T-helper 1 cell treated with Interleukin-12 subunit alpha and Interleukin-12 subunit beta and Interleukin-4 antibody, amounts not matched to agents 30 ng/mL and 1 ng/mL, for 36 hours (primary cell): ENCODE measurements around the gene POLN. TPM values are rescaled to one million over a fixed set of nuclear protein-coding genes. Genes with fewer than 3 reads are reported as not detected.

ENCODE experiments used
- intact Hi-C: fragments of 100-400 bp; cut with micrococcal nuclease; formaldehyde crosslinking; loops from one replicate; pipeline ENCODE4 v1.15.1; 2024
- total RNA-seq: library from RNA; stranded (reverse); gene quantifications from 2 replicates; pipeline ENCODE4 v1.2.3, GENCODE V29; 2022

POLN gene
- total RNA-seq, 1 donor from 2014 or later = 9.4 TPM

DNA sequence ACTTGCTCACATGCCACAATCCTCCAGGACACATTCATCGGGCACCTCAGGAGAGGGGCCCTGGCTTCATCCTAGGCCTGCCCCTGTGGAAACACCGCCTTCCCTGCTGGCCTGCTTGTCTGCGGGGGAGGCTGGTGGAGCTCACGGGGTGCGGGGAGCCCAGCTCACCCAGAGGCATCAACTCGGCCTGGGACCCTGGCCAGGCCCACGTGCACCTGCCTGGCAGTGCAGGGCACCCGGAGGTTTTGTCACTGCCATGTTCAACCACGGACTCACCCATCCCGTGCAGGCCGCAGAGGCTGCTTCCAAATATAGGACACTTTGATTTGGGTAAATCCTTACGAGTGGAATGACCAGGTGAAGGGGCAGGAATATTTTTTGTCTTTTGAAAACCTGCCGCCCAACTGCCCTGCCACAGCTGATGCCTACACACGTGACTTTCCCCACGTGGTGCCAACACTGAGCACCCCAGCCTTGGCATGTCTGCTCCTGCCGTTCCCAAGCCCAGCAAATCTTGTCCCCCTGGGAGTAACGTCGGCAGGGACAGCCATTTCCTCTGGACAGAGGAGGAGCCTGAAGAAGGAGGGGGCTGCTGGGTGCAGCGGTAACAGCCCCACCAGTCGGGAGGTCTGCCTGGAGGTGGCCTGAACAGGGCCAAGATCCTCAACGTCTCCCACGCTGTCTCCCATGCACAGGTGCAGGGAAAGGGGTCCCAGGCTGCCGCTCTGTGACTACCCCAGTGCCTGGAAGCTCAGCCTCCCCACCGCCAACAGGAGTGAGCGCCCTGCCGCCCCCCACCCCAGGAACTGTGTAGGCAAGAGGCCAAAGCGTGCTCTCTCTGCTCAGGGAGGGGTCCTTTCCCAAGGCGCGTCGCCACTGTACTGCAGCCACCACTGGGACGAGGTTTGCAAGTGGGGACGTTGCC is 11.5 kb upstream of the POLN start:
- intact Hi-C loops = no loop called here

DNA sequence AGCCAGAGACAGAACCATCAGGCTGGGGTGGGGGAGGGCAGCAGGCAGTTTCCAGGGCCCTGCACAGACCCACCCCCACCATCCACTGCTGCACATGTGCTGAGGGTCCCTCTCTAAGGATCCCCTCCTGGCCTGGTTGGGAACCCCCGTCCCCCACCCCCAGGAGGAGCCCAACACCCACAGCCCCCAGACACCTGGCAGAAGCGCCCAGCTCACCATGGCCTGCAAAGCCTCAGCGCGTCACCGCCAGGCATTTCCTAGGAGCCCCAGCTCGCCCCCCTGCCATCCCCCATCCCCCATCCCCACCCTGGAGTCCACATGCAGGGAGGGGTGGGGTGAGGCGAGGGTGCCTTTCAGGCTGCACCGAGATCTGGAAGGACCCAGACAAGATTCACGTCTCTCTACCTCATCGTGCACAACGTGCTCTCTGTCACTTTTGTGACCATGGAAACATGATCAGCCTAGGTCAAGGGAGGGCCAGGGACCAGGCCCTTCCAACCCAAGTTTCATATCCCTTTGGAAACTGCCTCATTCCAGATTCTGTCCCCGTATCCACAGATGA is 10.7 kb upstream of the POLN start:
- intact Hi-C loops = no loop called here

DNA sequence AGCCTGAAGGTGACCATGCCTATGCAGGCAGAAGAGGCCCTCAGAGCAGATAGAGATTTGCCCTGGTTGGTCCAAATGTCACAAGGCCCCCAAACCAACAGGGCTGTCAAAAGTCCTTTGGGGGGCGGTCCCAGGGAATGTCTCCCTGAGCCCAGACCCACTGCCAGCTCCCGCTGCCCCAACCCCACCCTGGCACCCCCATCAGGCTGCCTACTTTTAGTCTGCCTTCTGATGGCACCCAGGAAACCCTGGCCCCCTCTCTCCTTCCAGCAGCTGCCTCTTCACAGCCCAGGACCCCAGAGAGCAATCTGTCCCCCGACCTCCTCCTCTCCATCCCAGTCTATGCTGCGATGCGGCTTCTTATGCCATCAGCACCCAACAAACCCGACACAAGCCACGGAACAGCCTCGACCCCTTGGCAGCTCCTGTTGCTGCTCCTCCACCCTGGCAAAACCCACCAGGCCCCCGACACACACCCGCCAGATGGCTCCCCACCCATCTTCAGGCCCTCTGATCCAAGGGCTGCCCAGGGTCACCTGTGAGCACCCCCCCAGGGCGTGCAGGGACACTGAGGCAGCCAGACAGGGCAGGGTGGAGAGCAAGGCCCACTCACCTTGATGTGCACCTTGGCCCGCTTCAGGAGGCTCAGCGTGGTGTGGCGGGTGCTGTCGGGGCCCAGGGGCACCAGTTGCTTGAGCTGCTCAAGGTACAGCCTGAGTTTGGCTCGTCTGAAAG is 10.0 kb upstream of the POLN start:
- intact Hi-C loops = no loop called here

DNA sequence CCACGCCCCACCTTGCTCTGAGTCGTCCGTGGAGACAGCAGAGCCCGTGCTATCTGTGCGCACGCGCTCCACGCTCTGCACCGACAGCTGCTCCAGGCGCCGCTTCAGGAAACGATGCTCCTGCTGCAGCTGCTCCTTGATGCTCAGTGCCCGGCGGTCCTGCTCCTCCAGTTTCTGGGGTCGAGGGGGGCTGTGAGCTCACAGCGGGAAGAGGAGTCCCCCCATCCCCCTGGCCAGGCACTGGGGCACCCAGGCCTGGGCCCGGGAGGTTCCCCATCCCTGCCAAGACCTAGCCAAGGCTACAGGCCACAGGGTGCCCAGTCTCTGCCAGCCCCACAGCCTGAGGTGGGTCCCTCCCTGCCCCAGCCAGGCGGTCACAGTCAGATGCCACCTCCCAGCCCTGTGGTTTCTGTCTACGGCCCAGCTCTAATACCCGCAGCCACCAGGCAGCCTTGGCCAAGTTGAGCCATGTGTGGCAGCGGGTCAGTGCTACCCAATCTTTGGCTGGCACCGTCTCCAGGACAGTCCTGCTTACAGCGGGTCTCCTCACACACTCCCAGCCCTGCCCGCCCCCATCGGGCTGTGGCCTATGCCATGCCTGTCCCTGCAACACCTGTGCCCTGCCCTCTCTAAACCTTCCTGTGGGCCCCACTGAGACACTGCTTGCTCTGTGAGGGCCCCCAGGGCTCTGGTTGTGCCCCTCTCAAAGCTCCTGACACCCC is 9.3 kb upstream of the POLN start:
- intact Hi-C loops = no loop called here

DNA sequence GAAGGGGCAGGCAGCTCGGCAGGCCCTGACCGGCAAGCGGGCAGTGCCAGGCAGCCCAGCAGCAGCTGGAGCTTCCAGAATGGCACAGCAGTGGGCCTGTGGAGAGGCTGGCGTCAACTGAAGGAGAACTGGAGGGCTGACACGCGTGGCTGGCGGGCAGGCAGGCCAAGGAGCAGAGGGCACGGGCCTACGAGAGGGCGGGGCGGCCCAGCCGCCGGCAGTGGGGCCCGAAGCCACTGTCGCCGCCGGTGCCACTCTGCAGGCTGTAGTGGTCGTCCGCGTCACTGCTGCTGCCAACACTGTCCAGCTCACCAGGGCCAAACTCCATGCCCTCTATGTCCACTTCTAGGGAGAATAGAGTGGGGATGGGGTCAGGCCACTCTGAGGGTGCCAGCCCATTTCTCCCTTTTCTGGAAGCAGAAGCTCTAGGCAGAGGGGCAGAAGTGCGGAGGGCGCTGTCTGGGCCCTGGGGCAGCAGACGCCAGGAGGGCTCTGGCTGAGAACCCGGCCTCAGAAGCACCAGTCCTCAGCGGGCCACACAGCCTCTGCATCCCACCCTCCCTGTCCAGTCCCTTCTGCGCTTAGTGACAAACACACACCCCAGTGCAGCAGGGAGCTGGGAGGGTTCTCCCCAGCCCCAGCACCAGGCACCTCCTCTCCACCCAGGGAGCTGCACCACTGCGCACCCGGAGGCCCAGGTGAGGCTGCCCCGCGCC is 8.6 kb upstream of the POLN start:
- intact Hi-C loops = no loop called here

DNA sequence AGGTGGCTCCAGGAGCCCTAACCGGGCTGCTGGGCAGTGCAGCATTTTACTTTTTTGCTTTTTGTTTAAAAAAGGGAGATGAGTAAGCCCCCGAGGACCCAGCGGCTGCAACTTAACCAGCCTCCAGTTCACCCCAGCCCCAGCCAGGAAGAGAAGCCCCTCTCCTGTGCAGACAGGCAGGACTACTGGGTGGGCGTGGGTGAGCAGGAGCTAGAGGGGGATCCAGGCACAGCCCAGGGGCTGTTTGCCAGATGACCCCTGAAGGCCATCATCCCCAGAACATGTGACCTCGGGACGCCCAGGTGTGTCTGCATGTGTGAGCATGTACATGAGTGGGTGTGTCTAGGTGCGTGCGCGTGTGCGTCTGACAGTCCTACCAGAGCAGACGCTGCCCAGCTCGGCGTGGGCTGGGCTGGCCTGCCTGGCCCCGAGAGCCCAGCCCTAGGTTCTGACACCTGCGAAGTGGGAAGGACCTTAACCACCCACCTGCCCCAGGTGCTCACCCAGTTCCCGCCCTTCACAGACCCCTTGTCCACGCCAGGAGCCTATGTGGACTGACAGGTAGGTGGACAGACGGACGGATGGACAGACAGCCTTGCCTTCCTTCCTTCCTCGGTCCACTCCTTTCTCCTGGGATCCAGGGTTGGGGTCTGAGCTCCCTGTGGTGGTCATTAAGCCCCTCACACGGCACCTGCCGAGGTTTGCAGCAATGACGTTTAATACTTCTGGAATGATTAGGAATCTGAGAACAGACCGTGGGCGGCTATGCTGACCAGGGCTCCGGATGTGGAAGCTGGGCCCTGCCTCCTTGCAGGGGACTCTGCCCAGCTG is 7.8 kb upstream of the POLN start:
- intact Hi-C loops = no loop called here

DNA sequence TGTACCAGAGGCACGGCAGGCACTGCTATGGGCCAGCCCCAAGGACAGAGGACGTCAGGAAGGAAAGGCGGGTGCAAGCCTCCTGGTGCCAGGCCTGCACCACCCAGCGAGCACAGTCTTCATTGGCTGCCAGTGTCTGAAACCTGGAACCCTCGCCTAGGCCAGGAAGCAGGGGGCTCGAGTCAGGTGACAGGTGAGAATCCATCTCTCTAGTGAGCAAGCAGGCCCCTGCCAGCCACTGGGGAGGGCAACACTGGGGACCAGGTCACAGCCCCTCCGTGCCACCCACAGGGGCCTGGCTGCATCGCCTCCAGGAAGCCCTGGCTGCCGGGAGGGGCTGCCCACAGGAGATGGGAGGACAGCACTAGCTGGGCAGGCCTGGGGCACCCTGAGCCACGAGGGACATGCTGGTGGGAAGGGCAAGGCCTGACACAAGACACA is 6.9 kb upstream of the POLN start:
- intact Hi-C loops = no loop called here

DNA sequence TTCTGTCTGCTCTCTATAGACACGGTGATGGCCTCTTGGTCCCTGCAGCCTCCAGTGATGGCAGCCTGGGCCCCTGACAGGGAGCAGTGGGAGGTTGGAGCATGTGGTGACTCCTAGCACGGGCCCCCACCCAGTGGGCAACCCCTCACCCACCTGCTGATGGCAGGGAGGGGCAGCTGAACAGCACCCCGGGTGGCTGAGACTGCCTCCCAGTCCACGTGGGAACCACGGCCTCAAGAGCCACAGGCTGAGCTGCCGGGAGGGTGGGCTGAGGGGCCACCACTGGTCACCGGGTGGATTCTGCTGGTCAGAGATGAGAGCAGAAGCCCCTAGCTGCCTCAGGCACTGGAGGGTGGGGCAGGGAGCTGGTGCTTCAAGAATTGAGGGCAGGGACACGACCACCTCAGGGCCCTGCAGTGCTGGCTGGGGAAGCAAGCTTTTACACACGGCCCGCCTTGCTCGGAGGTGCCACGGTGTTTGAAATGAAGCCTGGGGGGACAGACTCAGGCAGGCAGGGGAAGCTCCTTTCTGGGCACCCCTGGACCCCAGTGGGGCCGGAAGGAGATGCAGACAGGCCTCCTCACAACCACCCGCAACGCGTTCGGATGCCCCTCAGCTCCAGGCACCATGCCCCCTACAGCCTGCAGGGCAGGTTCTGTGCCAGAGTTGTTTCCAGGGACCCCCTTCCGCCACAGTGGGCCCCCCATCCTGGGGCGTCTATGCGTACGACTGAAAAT is 6.3 kb upstream of the POLN start:
- intact Hi-C loops = no loop called here

DNA sequence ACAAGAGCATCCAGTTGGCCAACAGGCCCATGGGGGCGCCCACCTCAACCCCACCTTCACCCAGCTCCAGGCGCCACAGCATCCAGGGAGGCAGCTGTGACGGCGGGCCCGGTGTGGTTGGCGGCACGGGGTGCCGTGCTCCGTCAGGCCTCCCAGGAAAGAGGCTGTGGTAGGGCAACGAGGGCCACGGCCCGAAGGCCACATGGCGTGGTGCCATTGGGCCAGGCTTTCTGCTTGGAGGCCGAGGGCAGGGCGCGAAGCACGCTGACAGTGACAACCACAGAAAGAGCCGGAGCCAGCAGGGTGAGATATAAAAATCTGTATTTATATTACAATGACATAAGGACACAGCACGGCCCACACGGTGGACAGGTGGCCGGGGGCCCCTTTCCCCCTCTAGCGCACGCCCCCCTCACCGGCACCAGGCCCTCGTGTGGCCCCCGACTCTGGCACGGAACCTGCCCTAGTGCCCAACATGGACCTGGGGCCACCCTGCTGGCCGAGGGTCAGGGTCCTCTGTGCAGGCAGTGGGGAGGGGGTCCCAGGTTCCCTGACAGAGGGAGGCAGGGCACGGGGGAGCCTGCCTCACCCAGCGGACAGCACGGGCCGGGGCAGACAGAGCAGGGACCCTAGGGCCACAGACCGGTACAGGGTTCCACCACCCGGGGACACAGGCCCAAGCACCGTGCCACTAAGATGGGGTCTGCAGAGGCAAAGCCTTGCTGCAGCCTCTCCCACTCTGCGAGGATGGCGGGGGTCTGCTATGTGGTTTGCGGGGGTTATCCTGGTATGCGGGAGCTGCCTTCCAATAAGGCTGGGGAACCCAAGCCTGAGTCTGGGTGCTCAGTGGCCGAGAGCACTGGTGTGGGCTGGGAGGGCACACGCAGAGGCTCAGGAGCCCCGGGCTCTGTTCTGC is 5.5 kb upstream of the POLN start:
- intact Hi-C loops = no loop called here

DNA sequence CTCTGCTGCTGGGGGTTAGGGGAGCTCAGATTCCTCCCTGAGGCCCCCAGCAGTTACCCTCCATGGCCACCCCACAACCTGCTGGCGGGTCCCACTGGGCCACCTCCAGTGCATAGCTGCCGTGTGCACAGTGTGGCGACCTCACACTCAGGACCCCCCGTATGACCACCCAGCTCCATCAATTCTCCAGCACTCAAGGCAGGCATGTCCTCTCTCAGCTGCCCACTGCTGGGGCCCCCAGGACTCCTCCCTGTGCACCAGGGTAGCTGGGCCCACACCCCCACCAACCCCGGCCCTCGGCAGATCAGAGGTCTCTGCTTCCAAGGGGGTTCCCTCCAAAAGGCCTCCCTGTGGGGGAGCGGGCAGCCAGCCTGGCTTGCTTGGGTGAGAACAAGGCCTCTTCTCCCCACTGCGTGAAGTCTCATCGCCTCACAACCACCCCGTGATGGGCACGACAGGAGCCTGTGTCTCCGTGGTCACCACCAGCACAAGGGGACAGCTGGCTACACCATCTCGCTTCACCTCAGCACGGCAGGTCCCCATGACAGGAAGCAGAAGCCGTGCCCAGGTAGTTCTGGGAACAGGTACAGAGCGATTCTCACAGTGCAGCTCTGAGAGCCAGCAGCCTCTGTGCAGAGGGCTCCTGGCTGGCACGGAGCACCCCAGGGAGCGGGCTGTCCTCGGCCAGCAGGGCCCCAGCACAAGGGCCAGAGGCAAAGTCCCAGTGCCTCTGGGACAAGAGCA is 4.6 kb upstream of the POLN start:
- intact Hi-C loops = no loop called here

DNA sequence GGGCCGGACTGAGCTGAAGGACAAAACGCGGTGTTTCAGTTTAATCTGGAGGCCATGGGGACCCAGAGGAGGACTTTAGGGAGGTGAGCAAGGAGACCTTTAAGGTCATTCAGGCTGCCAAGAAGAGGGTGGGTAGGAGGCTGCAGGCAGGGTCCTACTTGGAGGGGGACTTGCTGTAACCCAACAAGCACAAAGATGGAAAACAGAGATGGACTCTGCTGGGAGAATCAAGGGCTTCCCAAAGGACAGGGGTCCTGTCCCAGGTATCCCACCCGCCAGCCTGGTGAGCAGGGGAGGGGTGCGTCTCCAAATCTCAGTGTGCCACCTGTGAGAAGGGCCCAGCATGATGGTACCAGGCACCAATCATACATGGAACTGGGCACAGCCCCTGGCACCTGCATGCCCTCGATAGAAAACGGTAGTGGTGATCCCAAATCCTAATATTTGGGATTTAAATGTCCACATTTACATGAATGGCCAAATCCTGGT is 3.9 kb upstream of the POLN start:
- intact Hi-C loops = no loop called here

DNA sequence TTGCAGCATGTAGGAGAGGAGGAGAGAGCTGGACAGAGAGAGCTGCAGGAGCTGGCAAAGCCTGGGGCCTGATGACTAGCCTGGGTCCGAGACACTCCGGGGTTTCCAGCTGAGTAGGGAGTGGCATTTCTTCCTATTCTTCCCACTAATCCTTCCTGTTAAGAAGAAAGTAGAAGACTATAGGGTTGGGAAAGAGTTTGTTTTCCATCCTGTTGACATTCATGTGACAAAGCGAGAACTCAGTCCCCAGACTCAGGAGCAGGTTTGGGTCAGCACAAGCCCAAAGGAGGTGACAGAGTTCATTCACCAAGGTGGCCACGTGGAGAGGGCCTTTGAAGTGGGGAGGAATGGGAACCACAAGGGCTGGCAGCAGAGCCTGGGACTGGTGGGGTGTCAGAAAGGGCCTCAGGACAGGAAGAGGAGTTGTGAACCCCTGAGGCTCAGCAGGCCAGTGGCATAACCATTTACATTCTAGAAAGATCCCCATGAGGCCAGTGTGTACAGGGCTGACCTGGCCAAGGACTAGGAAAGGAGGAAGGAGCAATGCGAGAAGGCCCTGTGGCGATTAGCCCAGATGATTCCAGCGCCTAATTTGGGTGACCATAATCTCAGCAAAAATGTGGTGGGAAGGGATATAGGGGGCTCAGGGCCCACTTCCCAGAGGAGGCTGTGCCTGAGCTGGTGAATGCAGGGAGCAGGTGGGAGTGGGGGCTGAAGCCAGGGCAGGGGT is 3.3 kb upstream of the POLN start:
- intact Hi-C loops = no loop called here

DNA sequence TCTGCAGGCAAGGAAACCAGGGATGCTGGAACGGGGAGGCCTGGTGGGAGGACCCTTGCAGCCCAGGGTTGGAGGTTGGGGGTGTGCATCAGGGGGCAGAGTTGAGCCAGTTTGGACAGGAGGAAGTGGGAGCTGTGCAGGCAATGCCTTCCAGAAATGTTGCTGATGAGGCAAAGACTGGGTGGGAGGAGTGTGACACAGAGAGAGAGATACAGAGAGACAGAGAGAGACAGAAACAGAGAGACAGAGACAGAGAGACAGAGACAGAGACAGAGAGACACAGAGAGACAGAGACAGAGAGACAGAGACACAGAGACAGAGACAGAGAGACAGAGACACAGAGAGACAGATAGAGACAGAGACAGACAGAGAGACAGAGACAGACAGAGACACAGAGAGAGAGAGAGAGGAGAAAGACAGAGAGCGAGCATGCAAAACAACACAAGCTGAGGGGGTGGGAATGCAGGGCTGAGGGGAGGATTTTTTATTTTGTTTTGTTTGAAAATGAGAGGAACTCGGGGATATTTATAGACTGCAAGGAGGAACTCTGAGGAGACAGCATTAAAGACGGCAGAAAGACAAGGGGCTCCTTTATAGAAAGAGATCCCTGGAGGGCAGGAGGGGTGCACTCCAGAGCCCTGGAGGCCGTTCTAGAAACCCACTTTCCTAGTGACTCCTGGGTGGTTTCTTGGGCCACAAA is 1.9 kb upstream of the POLN start:
- intact Hi-C loops = loop anchor here (2.0 to 5.0 kb wide), 7 partner anchors 71 to 1288 kb away; partner anchors contain the start of genes ADD1, HTT, HTT-AS and LRPAP1

DNA sequence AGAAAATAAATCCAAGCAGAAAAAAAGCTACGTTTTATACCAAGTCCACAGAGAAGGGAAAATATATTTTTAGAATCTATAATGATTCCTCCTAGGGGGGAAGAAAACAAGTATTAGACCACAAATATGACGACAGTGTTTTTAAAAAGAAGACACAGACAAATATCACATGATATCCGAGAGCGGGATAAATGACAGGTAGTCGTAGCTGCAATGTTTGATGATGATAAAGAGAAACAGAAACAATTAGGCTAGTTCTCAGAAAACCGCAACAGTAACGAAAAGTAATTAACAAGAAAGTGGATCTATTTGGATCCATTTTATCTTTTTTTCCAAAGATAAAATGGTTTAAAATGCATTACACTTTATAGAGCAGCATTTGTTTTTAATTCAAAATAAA is 918 bp downstream of the POLN start:
- intact Hi-C loops = loop anchor here (5.0 kb wide), 3 partner anchors 199 to 1291 kb away; partner anchors contain the start of genes ADD1 and LRPAP1

DNA sequence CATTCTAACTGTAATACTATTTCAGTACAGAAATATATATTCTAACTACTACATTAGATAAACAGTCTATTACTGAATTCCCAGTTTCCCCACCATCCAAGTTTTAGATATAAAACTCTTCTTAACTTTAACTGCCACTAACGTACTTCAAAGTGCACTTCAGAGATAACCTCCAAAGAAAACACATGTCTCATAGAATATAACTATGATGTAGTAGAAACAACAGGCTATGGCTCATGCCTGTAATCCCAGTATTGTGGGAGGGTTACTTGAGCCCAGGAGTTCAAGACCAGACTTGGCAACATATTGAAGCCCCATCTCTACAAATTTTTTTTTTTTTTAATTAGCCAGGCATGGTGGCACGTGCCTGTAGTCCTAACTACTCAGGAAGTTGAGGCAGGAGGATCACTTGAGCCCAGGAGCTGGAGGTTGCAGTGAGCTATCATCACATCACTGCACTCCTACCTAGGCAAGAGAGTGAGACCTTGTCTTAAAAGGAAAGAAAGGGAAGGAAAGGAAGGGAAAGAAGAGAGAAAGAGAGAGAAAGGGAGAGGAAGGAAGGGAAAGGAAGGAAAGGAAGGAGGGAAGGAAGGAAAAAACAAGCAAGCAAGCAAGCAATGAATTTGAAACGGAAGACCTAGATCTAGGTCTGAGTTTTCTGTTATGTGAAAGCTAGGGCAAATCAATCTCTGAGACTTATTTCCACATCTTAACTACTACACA is 4.8 kb downstream of the POLN start:
- intact Hi-C loops = no loop called here
